GM12878 (cell line): ENCODE measurements around the gene CHRNA9.

Experiments used
- BHLHE40 ChIP-seq, 2 experiments: fragments of 450-650 bp in 1 of 2; IDR thresholded peaks; 2 replicates each; pipeline ENCODE4 v1.6.1; 2011 to 2017; ENCODE audit warnings: low read depth in 2 of 2, borderline replicate concordance in 1 of 2, improper control_type of control experiment in 1 of 2, low read length in 1 of 2, mild to moderate bottlenecking in 1 of 2
- CBX3 ChIP-seq: fragments of 200-600 bp; sonication (generic); IDR thresholded peaks from 2 replicates; pipeline ENCODE4 v1.6.1; 2016; ENCODE audit warnings: low read depth, borderline replicate concordance
- CREM ChIP-seq: IDR thresholded peaks from 2 replicates; pipeline ENCODE4 v1.6.1; 2014; ENCODE audit warnings: antibody characterized with exemption, low read depth
- CTCF ChIP-seq, 3 experiments: IDR thresholded peaks in 2 of 3; conservative IDR thresholded peaks in 1 of 3; 2 replicates each; pipeline ENCODE4 v1.5.1; 2011; ENCODE audit warnings: low read depth in 3 of 3, low read length in 3 of 3, mild to moderate bottlenecking in 3 of 3, control low read depth in 2 of 3, moderate library complexity in 2 of 3, inconsistent platforms in 1 of 3, mixed read lengths in 1 of 3; ENCODE audit not compliant: control insufficient read depth in 2 of 3, insufficient read depth in 1 of 3; ENCODE audit errors: extremely low read depth in 1 of 3
- EP300 ChIP-seq, 2 experiments: fragments of 150-350 bp in 1 of 2; IDR thresholded peaks; 2 replicates each; pipeline ENCODE4 v1.6.1; 2011 to 2012; ENCODE audit warnings: low read depth in 2 of 2, low read length in 2 of 2, borderline replicate concordance in 1 of 2, improper control_type of control experiment in 1 of 2, inconsistent platforms in 1 of 2; ENCODE audit not compliant: control insufficient read depth in 1 of 2
- FOS ChIP-seq: IDR thresholded peaks from 3 replicates; pipeline ENCODE4 v1.6.1; 2011; ENCODE audit warnings: borderline replicate concordance; ENCODE audit not compliant: insufficient read length; ENCODE audit errors: extremely low read depth
- NR2C2 ChIP-seq: IDR thresholded peaks from 2 replicates; pipeline ENCODE4 v1.6.1; 2011; ENCODE audit warnings: borderline replicate concordance, low read depth; ENCODE audit not compliant: control insufficient read depth, insufficient read length
- RAD21 ChIP-seq: IDR thresholded peaks from 2 replicates; pipeline ENCODE4 v1.6.1; 2011; ENCODE audit warnings: mild to moderate bottlenecking, low read depth, low read length, moderate library complexity; ENCODE audit not compliant: insufficient read depth
- TAF1 ChIP-seq: IDR thresholded peaks from 2 replicates; pipeline ENCODE4 v1.6.1; 2011; ENCODE audit warnings: mild to moderate bottlenecking, low read depth, low read length, borderline replicate concordance
- TARDBP ChIP-seq: IDR thresholded peaks from 2 replicates; pipeline ENCODE4 v1.6.1; 2016; ENCODE audit warnings: borderline replicate concordance
- TF ChIP-seq, protein P1 (sequence below): IDR thresholded peaks from 2 replicates; pipeline ENCODE4 v1.6.1; 2012; ENCODE audit warnings: improper control_type of control experiment, low read depth, low read length; ENCODE audit not compliant: insufficient replicate concordance

DNA sequence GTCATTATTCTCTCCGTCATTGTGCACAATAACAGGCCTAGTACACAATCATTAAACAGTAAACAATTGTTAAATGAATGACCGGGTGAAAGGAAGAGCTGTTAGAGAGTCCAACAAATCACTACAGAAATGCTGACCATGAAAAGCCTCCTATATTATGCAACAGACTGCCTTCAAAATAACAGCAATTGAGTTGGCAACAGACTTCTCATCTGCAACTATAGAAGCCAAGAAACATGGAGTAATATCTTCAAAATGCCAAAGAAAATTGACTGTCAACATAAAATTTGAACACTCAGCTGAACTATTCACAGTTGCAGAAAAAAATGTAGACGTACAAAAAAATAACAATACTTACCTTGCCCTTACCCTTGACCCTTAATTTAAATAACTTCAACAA lies 26.2 kb downstream of the CHRNA9 start:
- TF ChIP-seq CREM, result no peak
- TF ChIP-seq TAF1, result no peak
- no peak for TF ChIP-seq RAD21
- no peak for TF ChIP-seq FOS
- TF ChIP-seq EP300 (IDR thresholded peaks at IDR 0.05; ENCODE audit: borderline replicate concordance in 1 of 2, control insufficient read depth in 1 of 2, low read depth in 2 of 2, low read length in 2 of 2), result no peak
- TF ChIP-seq, protein P1, sequence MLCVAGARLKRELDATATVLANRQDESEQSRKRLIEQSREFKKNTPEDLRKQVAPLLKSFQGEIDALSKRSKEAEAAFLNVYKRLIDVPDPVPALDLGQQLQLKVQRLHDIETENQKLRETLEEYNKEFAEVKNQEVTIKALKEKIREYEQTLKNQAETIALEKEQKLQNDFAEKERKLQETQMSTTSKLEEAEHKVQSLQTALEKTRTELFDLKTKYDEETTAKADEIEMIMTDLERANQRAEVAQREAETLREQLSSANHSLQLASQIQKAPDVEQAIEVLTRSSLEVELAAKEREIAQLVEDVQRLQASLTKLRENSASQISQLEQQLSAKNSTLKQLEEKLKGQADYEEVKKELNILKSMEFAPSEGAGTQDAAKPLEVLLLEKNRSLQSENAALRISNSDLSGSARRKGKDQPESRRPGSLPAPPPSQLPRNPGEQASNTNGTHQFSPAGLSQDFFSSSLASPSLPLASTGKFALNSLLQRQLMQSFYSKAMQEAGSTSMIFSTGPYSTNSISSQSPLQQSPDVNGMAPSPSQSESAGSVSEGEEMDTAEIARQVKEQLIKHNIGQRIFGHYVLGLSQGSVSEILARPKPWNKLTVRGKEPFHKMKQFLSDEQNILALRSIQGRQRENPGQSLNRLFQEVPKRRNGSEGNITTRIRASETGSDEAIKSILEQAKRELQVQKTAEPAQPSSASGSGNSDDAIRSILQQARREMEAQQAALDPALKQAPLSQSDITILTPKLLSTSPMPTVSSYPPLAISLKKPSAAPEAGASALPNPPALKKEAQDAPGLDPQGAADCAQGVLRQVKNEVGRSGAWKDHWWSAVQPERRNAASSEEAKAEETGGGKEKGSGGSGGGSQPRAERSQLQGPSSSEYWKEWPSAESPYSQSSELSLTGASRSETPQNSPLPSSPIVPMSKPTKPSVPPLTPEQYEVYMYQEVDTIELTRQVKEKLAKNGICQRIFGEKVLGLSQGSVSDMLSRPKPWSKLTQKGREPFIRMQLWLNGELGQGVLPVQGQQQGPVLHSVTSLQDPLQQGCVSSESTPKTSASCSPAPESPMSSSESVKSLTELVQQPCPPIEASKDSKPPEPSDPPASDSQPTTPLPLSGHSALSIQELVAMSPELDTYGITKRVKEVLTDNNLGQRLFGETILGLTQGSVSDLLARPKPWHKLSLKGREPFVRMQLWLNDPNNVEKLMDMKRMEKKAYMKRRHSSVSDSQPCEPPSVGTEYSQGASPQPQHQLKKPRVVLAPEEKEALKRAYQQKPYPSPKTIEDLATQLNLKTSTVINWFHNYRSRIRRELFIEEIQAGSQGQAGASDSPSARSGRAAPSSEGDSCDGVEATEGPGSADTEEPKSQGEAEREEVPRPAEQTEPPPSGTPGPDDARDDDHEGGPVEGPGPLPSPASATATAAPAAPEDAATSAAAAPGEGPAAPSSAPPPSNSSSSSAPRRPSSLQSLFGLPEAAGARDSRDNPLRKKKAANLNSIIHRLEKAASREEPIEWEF, result no peak
- no peak for TF ChIP-seq CTCF (IDR thresholded peaks at IDR 0.05 in 2 of 3, conservative IDR thresholded peaks at IDR 0.05 in 1 of 3; ENCODE audit: control insufficient read depth in 2 of 3, extremely low read depth in 1 of 3, insufficient read depth in 1 of 3, low read depth in 3 of 3, low read length in 3 of 3)
- TF ChIP-seq CBX3, result no peak
- no peak for TF ChIP-seq TARDBP
- TF ChIP-seq BHLHE40 (IDR thresholded peaks at IDR 0.05; ENCODE audit: borderline replicate concordance in 1 of 2, low read depth in 2 of 2, low read length in 1 of 2), result no peak
- TF ChIP-seq NR2C2, result no peak
